A673 (cell line): ENCODE results near the gene ADK.

Experiments used
- CTCF ChIP-seq: fragments of 300-800, 200-600 bp; sonication (generic); conservative IDR thresholded peaks from 2 replicates; pipeline ENCODE4 v1.5.1; 2017; ENCODE audit warnings: low read depth, mild to moderate bottlenecking, antibody characterized with exemption, low read length, moderate library complexity, mixed read lengths
- EZH2 ChIP-seq: fragments of 200-600 bp; sonication (generic); IDR thresholded peaks from 2 replicates; pipeline ENCODE4 v1.6.1; 2017; ENCODE audit warnings: borderline replicate concordance, low read depth, mild to moderate bottlenecking, mixed read lengths, antibody characterized with exemption, low read length; ENCODE audit not compliant: poor library complexity, severe bottlenecking

- TF ChIP-seq CTCF (no peak), EZH2 (no peak)
Measured at GRCh38 chr10:74207691-74208480, 56.9 kb downstream of the ADK start.
